Retinal pigment epithelial cell (primary cell): ENCODE measurements around the gene KTN1.

Source experiments
- DNase-seq: peaks from one replicate; pipeline ENCODE4 v3.0.0-alpha.2; 2010; ENCODE audit warnings: low read depth
- H3K4me3 ChIP-seq: 2 replicates; pipeline ENCODE4 v1.5.1; 2011; ENCODE audit warnings: mild to moderate bottlenecking, low read length, control low read depth, moderate library complexity
- CTCF ChIP-seq: conservative IDR thresholded peaks from 2 replicates; pipeline ENCODE4 v1.5.1; 2011; ENCODE audit warnings: low read depth, low read length, control low read depth, inconsistent platforms

The KTN1 gene

GRCh38 chr14:55710506-55711041, 130.6 kb downstream of the KTN1 start:
- no peak for DNase-seq
- H3K4me3 ChIP-seq: no peak overlapping the region
- no peak for TF ChIP-seq CTCF

DNA sequence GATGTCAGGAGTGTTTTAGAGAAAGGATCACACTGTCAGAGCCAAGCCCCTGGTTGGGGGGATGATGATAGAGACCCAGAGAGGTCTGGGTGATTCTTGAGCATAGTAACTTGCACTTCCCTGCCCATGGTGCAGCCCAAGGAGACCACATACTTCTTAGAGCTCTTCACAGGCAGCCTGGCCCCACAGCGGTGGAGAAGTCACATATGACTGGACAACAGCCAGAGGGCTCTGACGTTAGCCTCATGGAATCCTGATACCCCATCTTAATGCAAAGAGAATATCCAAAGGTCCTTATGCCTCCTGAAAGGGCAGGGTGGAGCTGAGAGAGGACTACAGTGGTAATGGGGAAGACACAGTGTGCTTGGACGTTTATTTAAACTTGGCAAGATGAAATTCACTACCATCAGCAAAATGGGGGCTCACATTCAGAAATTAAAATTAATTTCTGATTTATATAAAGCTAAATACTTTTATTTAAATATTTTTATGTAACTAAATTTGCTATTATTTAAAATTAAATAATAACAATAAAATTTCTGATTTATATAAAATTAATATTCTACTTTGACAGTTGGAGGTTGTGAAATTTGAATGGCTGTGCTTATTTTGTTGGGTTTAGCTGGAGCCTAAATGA, 131.3 kb downstream of the KTN1 start:
- DNase-seq: no peak
- no peak for TF ChIP-seq CTCF
- H3K4me3 ChIP-seq: no peak overlapping the region

DNA sequence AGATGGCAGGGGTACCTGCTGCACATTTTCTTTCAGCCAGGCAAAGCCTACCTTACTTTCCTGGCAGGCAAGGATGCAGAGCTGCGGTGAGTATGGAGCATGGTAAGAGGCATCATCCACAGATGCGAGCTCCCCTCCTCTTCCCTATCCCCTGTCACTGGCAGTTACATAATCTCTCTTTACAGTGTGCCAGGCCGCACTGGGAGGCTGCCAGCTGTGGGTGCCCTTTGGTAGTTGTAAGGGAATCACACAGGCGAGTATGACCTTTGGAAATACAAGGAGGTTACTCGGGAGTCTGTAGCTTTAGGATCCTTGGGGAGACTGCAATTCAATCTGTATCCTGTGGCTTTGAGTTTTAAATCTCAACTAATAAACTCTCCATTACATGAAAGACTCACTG, 132.5 kb downstream of the KTN1 start:
- no peak for TF ChIP-seq CTCF
- H3K4me3 ChIP-seq: no peak overlapping the region
- DNase-seq: no peak

DNA sequence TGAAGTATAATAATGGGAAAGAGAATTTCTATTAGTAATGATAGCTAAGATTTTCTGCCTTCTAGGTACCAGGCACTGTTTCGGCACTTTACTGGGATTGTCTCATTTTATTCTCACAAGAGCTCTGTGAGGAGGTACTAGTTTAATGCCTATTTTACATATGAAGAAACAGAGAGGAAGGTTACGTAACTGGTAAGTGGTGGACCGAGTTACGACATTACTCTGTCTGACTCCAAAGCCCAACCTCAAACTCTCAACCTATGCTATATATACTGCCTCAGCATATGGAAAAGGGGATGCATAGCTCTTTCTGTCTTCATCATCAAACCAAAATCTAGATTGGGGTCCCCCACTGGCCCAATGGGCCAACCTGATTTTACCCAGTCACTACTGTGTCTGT, 133.5 kb downstream of the KTN1 start:
- no peak for TF ChIP-seq CTCF
- H3K4me3 ChIP-seq: no peak overlapping the region
- DNase-seq: no peak

DNA sequence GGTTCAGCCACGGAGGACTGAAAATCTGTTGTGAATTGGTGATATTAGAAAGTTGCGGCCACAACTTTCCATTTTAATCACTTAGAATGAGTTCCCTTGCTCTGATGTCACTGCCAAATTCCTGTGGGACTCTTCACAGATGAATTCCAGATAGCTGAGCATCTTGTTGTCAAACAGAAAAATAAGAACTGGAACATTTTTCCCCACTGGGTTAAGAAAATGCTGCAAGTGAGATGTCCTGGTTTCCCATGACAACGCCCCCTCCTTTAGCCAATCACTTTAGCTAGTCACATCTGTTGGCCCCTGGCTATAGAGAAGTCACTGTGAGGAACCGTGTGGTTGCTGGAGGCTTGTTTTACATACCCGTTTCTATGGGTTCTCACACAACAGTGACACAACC, 135.9 kb downstream of the KTN1 start:
- no peak for TF ChIP-seq CTCF
- no peak for DNase-seq
- H3K4me3 ChIP-seq: no peak overlapping the region

DNA sequence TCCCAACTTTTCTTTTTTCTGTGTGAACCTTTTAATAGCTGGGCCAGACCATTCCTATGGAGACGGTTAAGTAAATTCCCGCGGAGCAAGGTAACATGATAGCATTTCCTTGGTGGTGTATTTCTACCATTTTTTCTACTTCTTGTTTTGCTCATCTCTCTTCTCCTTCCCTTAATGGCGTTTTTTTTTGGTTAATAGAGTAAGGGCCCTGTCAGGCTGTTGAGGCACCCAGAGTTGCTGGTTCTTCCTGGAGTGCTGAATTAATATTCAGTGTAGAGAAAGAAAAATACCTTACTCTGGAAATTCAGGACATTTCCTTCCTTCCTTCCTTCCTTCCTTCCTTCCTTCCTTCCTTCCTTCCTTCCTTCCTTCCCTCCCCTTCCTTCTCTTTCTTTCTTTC, 137.6 kb downstream of the KTN1 start:
- no peak overlapping the region for H3K4me3 ChIP-seq
- DNase-seq: no peak
- TF ChIP-seq CTCF: no peak

GRCh38 chr14:55718551-55718950, 138.5 kb downstream of the KTN1 start:
- no peak overlapping the region for H3K4me3 ChIP-seq
- DNase-seq: no peak
- no peak for TF ChIP-seq CTCF
